Spinal cord (tissue), 10 donors: ENCODE results near the gene PAPPA2. TPM values are rescaled to one million over a fixed set of nuclear protein-coding genes. Genes with fewer than 3 reads are reported as not detected.

Source experiments
- DNase-seq, 6 donors: peaks; one replicate each; pipeline versions ENCODE4 v3.0.0 to v3.0.0-alpha.2; 2013 to 2015; ENCODE audit warnings: low spot score in 6 of 6, low read depth in 4 of 6
- H3K27ac ChIP-seq: one replicate; pipeline ENCODE4 v1.5.1; 2013; ENCODE audit warnings: low read depth, low read length, control low read depth
- H3K27me3 ChIP-seq: one replicate; pipeline ENCODE4 v1.6.1; 2013; ENCODE audit warnings: low read length; ENCODE audit not compliant: control insufficient read depth, insufficient read depth
- H3K36me3 ChIP-seq: one replicate; pipeline ENCODE4 v1.6.1; 2013; ENCODE audit warnings: low read length; ENCODE audit not compliant: control insufficient read depth, insufficient read depth
- H3K4me1 ChIP-seq: one replicate; pipeline ENCODE4 v1.6.1; 2013; ENCODE audit warnings: low read length; ENCODE audit not compliant: control insufficient read depth, insufficient read depth
- H3K4me3 ChIP-seq: one replicate; pipeline ENCODE4 v1.5.1; 2013; ENCODE audit warnings: low read depth, low read length, control low read depth
- H3K9me3 ChIP-seq: one replicate; pipeline ENCODE4 v1.6.1; 2013; ENCODE audit warnings: low read length; ENCODE audit not compliant: control insufficient read depth, insufficient read depth
- WGBS: methylation state at CpG from one replicate; pipeline ENCODE4 v1.1.5; 2013; ENCODE audit warnings: missing lambda C conversion rate; ENCODE audit not compliant: insufficient coverage; 5-methylcytosine and 5-hydroxymethylcytosine counted together
- polyA plus RNA-seq, 2 donors: library from polyadenylated mRNA; unstranded; fragments of 120-200 nt; gene quantifications; one replicate each; pipeline ENCODE4 v1.2.1, GENCODE V29; 2013; ENCODE audit not compliant: insufficient read length in 2 of 2
- total RNA-seq, 2 donors: library from RNA; depleted of rRNA in 1 of 2; stranded (reverse); fragments of 120-200 nt in 1 of 2; fragments of >200 nt in 1 of 2; gene quantifications; one replicate each; pipeline versions ENCODE4 v1.2.3 to v1.2.4, GENCODE V29; 2013 to 2014
- donor health status: healthy.

Gene PAPPA2
- total and polyA plus RNA-seq, 4 donors: 1.8 to 3.9 (median 3.0) TPM

DNA sequence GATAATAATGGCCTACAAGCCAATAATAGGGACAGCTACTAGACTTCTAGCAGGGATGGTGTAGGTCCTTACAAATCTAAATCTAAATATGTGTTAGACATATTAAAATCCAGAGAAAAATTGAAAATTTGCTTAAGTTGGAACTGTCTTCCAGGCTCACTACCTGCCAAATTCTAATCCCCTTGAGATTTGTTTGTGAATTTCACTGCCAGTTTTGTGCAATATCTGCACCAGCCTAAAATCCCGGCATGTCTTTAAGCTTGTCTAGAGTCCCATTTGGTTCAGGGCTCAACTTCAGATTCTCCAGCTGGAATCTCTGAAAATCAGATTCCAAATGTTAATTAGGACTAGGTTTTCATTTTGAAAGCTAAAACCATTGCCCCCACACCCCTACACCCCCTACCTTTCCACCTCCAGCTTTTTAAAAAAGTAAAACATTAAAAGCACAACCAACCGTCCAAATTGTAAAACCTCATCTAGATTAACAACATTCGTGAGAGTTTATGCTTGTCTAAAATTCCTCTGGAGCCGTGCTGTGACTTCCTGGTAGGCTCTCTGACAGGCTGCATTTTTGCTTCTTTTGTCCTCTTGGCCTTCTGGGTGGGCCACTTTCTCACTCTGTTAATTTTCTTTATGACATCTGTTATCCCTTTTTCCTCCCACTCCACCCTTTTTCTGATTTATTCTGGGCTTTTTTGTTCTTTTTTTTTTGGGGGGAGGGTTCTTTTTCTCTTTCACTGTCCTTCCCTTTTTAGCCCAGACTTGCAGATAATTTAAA is 348.7 kb downstream of the PAPPA2 start:
- Histone ChIP-seq H3K27me3 (no peaks in the 10 kb centered on the region), H3K36me3 (no peaks in the 10 kb centered on the region), H3K4me3 (no peak overlapping the region), H3K27ac (no peak overlapping the region), H3K4me1 (no peaks in the 10 kb centered on the region), H3K9me3 (no peaks in the 10 kb centered on the region)
- peak in 2 of 6 donors; percentile 52 to 70 for DNase-seq
- 41% methylated on average over 4 of the region's 4 CpGs for WGBS

DNA sequence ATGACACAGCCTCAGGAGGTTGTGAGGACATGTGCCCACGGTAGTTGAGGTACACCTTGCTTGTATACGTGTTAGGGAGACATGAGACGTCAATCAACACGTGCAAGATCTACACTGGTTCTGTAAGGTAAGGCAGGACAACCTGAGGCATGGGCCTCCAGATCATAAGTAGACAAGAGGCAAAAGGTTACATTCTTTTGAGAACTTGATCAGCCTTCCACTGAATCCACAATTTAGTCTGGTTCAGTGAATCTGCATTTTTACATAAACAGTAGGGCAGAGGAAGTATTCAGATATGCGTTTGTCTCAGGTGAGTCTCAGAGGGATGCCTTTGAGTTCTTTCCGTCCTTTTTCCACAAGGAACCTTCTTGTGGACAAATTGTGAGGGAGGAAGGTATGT is 352.6 kb downstream of the PAPPA2 start:
- no peak for DNase-seq
- no peaks in the 10 kb centered on the region for H3K27me3 ChIP-seq
- 88% methylated on average over 6 of the region's 6 CpGs for WGBS
- H3K36me3 ChIP-seq: no peaks in the 10 kb centered on the region
- no peaks in the 10 kb centered on the region for H3K9me3 ChIP-seq
- H3K4me3 ChIP-seq: no peak overlapping the region
- no peaks in the 10 kb centered on the region for H3K4me1 ChIP-seq
- no peak overlapping the region for H3K27ac ChIP-seq

DNA sequence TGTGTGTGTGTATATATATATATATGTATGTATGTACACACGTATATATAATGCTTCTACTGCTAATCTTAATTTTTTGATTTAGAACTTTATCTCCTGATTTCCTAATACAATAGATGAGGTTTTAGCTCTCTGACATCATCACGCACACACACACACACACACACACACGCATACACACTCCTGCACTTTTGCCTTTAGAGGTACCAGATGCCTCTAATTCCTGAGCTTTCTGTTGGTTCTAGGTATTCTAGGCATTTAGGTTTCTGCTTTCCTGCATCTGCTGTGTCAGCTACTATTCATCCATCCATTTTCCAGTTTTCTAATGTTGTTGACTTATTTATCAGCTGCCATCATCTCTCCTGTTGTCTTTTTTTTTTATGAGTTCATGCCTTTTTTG is 353.3 kb downstream of the PAPPA2 start:
- H3K27me3 ChIP-seq: no peaks in the 10 kb centered on the region
- no peak overlapping the region for H3K4me3 ChIP-seq
- DNase-seq: no peak
- H3K36me3 ChIP-seq: no peaks in the 10 kb centered on the region
- no CpG with 5 or more reads among the region's 3 CpGs for WGBS
- H3K27ac ChIP-seq: no peak overlapping the region
- H3K9me3 ChIP-seq: no peaks in the 10 kb centered on the region
- no peaks in the 10 kb centered on the region for H3K4me1 ChIP-seq

DNA sequence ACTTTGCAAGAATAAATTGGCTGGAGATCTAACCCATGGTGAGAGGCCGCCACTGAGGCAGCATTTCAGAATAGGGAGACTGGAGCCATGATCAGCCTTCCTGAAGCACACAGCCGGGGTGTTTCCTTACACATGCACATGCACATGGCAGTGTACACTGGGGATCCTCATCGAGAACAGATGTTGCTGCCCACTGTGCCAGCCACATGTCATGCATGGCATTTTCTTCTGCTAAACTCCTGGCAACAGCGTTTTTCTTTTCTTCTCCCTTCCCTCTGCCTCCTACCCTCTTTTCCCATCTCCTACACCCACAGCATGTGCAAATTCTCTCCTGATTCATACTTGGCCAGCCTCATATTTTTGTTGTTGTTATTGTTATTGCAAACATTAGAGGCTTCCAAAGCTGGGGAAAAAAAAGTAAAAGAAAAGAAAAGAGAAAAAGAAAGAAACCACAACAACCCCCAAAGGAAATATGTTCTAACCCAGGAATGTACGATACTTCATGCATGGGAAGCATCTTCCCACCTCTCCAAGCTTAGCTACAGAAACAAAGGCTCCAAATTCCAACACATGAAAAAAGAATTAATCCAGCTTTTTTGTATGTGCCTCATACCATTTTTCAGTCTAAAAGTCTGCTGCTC is 357.5 kb downstream of the PAPPA2 start:
- 69% methylated on average over 4 of the region's 5 CpGs for WGBS
- Histone ChIP-seq H3K9me3 (no peaks in the 10 kb centered on the region), H3K27me3 (no peaks in the 10 kb centered on the region), H3K36me3 (no peaks in the 10 kb centered on the region), H3K4me1 (no peaks in the 10 kb centered on the region), H3K27ac (no peak overlapping the region), H3K4me3 (no peak overlapping the region)
- DNase-seq: peak in 2 of 6 donors; percentile 17 to 71

DNA sequence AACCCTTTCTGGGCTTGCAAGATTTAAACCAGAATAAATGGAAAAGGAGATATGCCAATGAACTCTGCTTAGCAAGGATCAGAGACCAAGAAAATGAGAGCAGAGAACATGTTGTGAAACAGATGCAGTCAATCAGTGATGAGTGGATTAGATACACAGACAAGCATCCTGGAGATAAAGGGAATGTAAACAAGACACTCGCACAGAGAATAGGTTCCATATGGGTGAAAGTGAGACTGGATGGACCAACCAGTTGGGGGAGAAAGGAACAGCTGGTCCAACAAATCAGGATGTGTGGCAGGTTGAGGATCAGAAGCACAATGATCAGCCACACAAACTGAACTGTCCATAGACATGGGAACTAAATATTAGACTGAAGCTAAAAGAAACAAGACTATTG is 363.3 kb downstream of the PAPPA2 start:
- Histone ChIP-seq H3K4me3 (no peak overlapping the region), H3K9me3 (no peaks in the 10 kb centered on the region), H3K36me3 (no peaks in the 10 kb centered on the region), H3K27me3 (no peaks in the 10 kb centered on the region), H3K27ac (no peak overlapping the region), H3K4me1 (no peaks in the 10 kb centered on the region)
- DNase-seq: no peak
- 83% methylated on average over 1 of the region's 1 CpG for WGBS

DNA sequence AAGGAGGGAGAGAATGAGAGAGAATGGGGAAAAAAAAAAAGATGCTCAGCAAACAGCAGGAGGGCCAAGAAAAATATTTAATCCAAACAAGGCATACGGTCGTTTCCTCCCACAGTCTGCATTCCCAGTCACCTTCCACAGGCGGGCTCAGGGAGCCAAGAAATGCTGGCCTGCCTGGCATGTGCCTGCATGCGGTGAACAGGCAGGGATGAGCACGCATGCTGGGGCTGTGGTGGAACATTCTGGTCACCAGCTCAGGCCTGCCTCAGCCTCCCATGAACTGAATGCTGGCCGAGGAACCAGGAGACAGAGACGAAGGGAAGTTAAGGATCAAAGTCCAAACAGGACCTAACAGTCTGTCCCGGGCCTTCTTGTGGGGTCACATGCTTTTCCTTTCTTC is 366.3 kb downstream of the PAPPA2 start:
- H3K9me3 ChIP-seq: no peaks in the 10 kb centered on the region
- H3K27ac ChIP-seq: no peak overlapping the region
- no peaks in the 10 kb centered on the region for H3K36me3 ChIP-seq
- H3K27me3 ChIP-seq: no peaks in the 10 kb centered on the region
- peak in 1 of 6 donors; percentile 7 for DNase-seq
- H3K4me1 ChIP-seq: no peaks in the 10 kb centered on the region
- 63% methylated on average over 7 of the region's 8 CpGs for WGBS
- no peak overlapping the region for H3K4me3 ChIP-seq

DNA sequence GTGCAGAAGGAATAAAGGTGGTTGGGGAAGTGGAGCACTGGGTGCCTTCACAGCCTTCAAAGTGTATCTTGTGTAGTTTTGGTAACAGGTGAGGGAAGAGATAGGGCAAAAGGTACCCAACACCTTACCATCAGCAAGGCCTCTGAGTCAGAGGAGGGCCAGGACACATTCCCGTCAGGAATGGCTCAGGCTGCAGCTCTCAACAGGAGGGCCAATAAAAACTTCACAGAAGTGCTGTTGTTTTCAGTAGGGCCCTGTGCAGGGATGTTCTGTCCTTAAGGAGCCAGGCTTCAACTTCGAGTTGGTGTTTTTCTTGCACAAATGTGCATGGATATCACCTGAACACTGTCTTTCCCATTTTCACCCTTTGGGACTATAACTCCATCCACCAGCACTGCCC is 368.2 kb downstream of the PAPPA2 start:
- DNase-seq: no peak
- H3K36me3 ChIP-seq: no peaks in the 10 kb centered on the region
- no peaks in the 10 kb centered on the region for H3K27me3 ChIP-seq
- 83% methylated on average over 2 of the region's 2 CpGs for WGBS
- H3K9me3 ChIP-seq: no peaks in the 10 kb centered on the region
- no peaks in the 10 kb centered on the region for H3K4me1 ChIP-seq
- no peak overlapping the region for H3K27ac ChIP-seq
- H3K4me3 ChIP-seq: no peak overlapping the region

DNA sequence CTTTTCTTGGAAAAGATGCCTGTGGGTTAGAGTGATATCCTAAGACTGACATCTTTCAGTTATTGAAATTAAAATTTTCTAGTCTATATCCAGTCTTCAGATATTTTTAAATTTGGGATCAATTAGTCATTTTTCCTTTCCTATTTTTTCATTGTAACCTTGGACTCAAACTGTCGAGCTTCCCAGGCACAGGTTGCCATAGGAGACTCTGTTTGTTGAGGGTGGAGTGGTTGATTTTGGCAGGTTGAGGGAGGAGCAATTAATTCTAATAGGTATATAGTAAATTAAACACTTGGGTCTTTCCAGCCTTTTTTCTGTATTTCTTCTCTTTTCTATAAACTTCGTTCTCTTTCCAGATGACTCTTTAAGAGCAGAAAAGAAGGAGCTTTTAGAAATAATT is 374.7 kb downstream of the PAPPA2 start:
- no peak for DNase-seq
- H3K27ac ChIP-seq: no peak overlapping the region
- no peaks in the 10 kb centered on the region for H3K9me3 ChIP-seq
- no peaks in the 10 kb centered on the region for H3K36me3 ChIP-seq
- no peaks in the 10 kb centered on the region for H3K27me3 ChIP-seq
- no peaks in the 10 kb centered on the region for H3K4me1 ChIP-seq
- no CpG with 5 or more reads among the region's 2 CpGs for WGBS
- no peak overlapping the region for H3K4me3 ChIP-seq

DNA sequence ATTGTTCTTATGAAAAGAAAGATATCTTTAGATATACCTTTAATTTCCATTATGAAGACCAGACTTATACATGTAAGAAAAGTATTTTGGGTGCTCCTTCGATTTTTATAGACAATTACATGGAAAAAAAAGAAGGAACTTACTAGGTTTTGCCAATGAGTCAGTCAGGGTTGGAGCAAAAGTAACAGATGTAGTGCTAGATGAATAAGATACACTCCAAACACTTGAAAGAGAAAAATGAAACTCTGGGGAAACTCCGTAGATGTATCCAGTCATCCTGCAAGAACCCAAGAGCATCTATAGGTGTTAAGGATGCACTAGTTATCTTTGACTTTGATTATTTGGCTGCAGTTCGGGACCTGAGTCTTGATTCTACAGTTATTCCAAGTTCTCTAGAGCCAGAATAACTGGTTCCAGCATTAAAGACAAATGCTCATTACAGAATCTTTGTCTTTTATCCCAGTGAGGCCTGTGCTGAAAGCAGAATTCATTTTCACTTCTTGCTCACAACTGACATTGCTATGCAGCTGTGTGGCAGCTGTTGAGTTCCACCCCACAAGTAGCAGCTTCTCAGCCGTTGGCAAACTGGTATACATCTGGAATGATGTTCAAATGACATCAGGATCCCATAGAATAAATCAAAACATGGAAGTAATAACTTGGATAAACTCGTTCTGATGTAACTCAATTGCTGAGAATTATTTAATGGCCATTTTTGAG is 375.5 kb downstream of the PAPPA2 start:
- no peak overlapping the region for H3K27ac ChIP-seq
- no peaks in the 10 kb centered on the region for H3K36me3 ChIP-seq
- no peaks in the 10 kb centered on the region for H3K4me1 ChIP-seq
- no peak for DNase-seq
- no peaks in the 10 kb centered on the region for H3K27me3 ChIP-seq
- H3K4me3 ChIP-seq: no peak overlapping the region
- WGBS: 89% methylated on average over 1 of the region's 5 CpGs
- no peaks in the 10 kb centered on the region for H3K9me3 ChIP-seq
